Left renal pelvis (tissue), 4 donors: Measurements from ENCODE around the gene EVI5L. TPM values are rescaled to one million over a fixed set of nuclear protein-coding genes. Genes with fewer than 3 reads are reported as not detected.
"Not testable (repeated sequence)": the region's sequence is repeated elsewhere in the genome, so short reads cannot be mapped to it uniquely, and the experiment has no call there.

Source experiments
- DNase-seq, 4 donors: peaks; one replicate each; pipeline ENCODE4 v3.0.0-alpha.2; 2013; ENCODE audit warnings: low read depth in 4 of 4, low spot score in 3 of 4
- polyA plus RNA-seq, 4 donors: library from polyadenylated mRNA; unstranded; fragments of 120-200 nt; gene quantifications; one replicate each; pipeline ENCODE4 v1.2.1, GENCODE V29; 2013; ENCODE audit not compliant: insufficient read length in 4 of 4

Gene EVI5L
- polyA plus RNA-seq, 4 donors, result 14.0 to 18.7 (median 16.1) TPM

GRCh38 chr19:7815325-7815724, 14.7 kb upstream of the EVI5L start:
- DNase-seq, result no peak

- DNase-seq, result not testable (repeated sequence)
Measured at GRCh38 chr19:7816040-7816439, 14.0 kb upstream of the EVI5L start.

- no peak for DNase-seq
Measured at GRCh38 chr19:7817801-7818200, 12.2 kb upstream of the EVI5L start.

- DNase-seq, result no peak
Measured at GRCh38 chr19:7818806-7819205, 11.2 kb upstream of the EVI5L start.

- no peak for DNase-seq
Measured at GRCh38 chr19:7819337-7819736, 10.7 kb upstream of the EVI5L start.

- no peak for DNase-seq
Measured at GRCh38 chr19:7820588-7820987, 9.4 kb upstream of the EVI5L start.

- no peak for DNase-seq
Measured at GRCh38 chr19:7822910-7823515, 7.0 kb upstream of the EVI5L start.

GRCh38 chr19:7823686-7824301, 6.2 kb upstream of the EVI5L start:
- no peak for DNase-seq

GRCh38 chr19:7829166-7829520, 875 bp upstream of the EVI5L start:
- DNase-seq, result no peak

GRCh38 chr19:7830272-7830771, 304 bp downstream of the EVI5L start:
- DNase-seq, result no peak

GRCh38 chr19:7830823-7831222, 805 bp downstream of the EVI5L start:
- no peak for DNase-seq

- DNase-seq, result no peak
Measured at GRCh38 chr19:7831452-7831851, 1.4 kb downstream of the EVI5L start.

GRCh38 chr19:7832009-7832408, 2.0 kb downstream of the EVI5L start:
- no peak for DNase-seq

- no peak for DNase-seq
Measured at GRCh38 chr19:7832781-7833180, 2.8 kb downstream of the EVI5L start.

GRCh38 chr19:7833225-7834099, 3.4 kb downstream of the EVI5L start:
- no peak for DNase-seq

- DNase-seq, result no peak
Measured at GRCh38 chr19:7839476-7839875, 9.5 kb downstream of the EVI5L start.

GRCh38 chr19:7840629-7841028, 10.6 kb downstream of the EVI5L start:
- no peak for DNase-seq

- no peak for DNase-seq
Measured at GRCh38 chr19:7841751-7842660, 12.0 kb downstream of the EVI5L start.

- no peak for DNase-seq
Measured at GRCh38 chr19:7842661-7843294, 12.8 kb downstream of the EVI5L start.

- no peak for DNase-seq
Measured at GRCh38 chr19:7843521-7843920, 13.5 kb downstream of the EVI5L start.
